Neural progenitor cell (in vitro differentiated cells): ENCODE results near the gene CISD3. TPM values are rescaled to one million over a fixed set of nuclear protein-coding genes. Genes with fewer than 3 reads are reported as not detected.

Experiments used
- DNase-seq: peaks from one replicate; pipeline ENCODE4 v3.0.0-alpha.2; 2016; ENCODE audit warnings: low spot score
- H2AFZ ChIP-seq: fragments of 200-600 bp; sonication (generic); replicated peaks from 2 replicates; pipeline ENCODE4 v1.6.1; 2016; ENCODE audit warnings: antibody characterized with exemption
- H3F3A ChIP-seq: fragments of 200-600 bp; sonication (generic); 2 replicates; pipeline ENCODE4 v1.6.1; 2016; ENCODE audit warnings: antibody characterized with exemption, low read depth
- H3K27ac ChIP-seq: fragments of 200-600 bp; sonication (generic); 2 replicates; pipeline ENCODE4 v1.5.1; 2016; ENCODE audit warnings: mild to moderate bottlenecking
- H3K27me3 ChIP-seq: fragments of 200-600 bp; sonication (generic); 2 replicates; pipeline ENCODE4 v1.6.1; 2016; ENCODE audit warnings: mild to moderate bottlenecking, moderate library complexity
- H3K36me3 ChIP-seq: fragments of 200-600 bp; sonication (generic); 2 replicates; pipeline ENCODE4 v1.5.1; 2016
- H3K4me1 ChIP-seq: fragments of 200-600 bp; sonication (generic); 2 replicates; pipeline ENCODE4 v1.6.1; 2016; ENCODE audit warnings: mixed run types
- H3K4me2 ChIP-seq: fragments of 200-600 bp; sonication (generic); 2 replicates; pipeline ENCODE4 v1.6.1; 2016
- H3K4me3 ChIP-seq: fragments of 200-600 bp; sonication (generic); 2 replicates; pipeline ENCODE4 v1.5.1; 2016
- H3K79me2 ChIP-seq: fragments of 200-600 bp; sonication (generic); 2 replicates; pipeline ENCODE4 v1.6.1; 2016; ENCODE audit warnings: low read depth
- H3K9ac ChIP-seq: fragments of 200-600 bp; sonication (generic); 2 replicates; pipeline ENCODE4 v1.6.1; 2016
- H3K9me3 ChIP-seq: fragments of 200-600 bp; sonication (generic); 2 replicates; pipeline ENCODE4 v1.5.1; 2016; ENCODE audit warnings: low read depth
- H4K20me1 ChIP-seq: fragments of 200-600 bp; sonication (generic); 2 replicates; pipeline ENCODE4 v1.6.1; 2016; ENCODE audit warnings: low read depth
- H3K27ac Mint-ChIP-seq: 3 replicates; pipeline ENCODE4 v1.8.0; 2021; ENCODE audit warnings: mixed read lengths
- H3K27me3 Mint-ChIP-seq: 2 replicates; pipeline ENCODE4 v1.8.0; 2022; ENCODE audit warnings: low read depth, mild to moderate bottlenecking, inconsistent platforms, moderate library complexity, mixed read lengths; ENCODE audit not compliant: insufficient read depth
- H3K36me3 Mint-ChIP-seq: 3 replicates; pipeline ENCODE4 v1.8.0; 2021; ENCODE audit warnings: mixed read lengths
- H3K4me1 Mint-ChIP-seq: 3 replicates; pipeline ENCODE4 v1.8.0; 2021; ENCODE audit warnings: mixed read lengths
- H3K4me3 Mint-ChIP-seq: 3 replicates; pipeline ENCODE4 v1.8.0; 2021; ENCODE audit warnings: mild to moderate bottlenecking, moderate library complexity, mixed read lengths
- H3K9me3 Mint-ChIP-seq: 3 replicates; pipeline ENCODE4 v1.8.0; 2020; ENCODE audit warnings: mixed read lengths
- EZH2 ChIP-seq: fragments of 200-600 bp; sonication (generic); IDR thresholded peaks from 2 replicates; pipeline ENCODE4 v1.6.1; 2017; ENCODE audit warnings: antibody characterized with exemption, mild to moderate bottlenecking, moderate library complexity
- EZH2phosphoT487 ChIP-seq: fragments of 200-600 bp; sonication (generic); IDR thresholded peaks from 2 replicates; pipeline ENCODE4 v1.6.1; 2017; ENCODE audit warnings: antibody characterized with exemption
- total RNA-seq: library from RNA; depleted of rRNA; stranded (reverse); fragments of >200 nt; gene quantifications from 2 replicates; pipeline ENCODE4 v1.2.3, GENCODE V29; 2015; ENCODE audit warnings: low replicate concordance
- TF ChIP-seq, protein P1 (sequence below): fragments of 200-600 bp; sonication (generic); IDR thresholded peaks from 2 replicates; pipeline ENCODE4 v1.5.1; 2017; ENCODE audit warnings: antibody characterized with exemption, mild to moderate bottlenecking

CISD3 gene
- total RNA-seq, 1 donor from 2014 or later, result 0.60 TPM

DNA sequence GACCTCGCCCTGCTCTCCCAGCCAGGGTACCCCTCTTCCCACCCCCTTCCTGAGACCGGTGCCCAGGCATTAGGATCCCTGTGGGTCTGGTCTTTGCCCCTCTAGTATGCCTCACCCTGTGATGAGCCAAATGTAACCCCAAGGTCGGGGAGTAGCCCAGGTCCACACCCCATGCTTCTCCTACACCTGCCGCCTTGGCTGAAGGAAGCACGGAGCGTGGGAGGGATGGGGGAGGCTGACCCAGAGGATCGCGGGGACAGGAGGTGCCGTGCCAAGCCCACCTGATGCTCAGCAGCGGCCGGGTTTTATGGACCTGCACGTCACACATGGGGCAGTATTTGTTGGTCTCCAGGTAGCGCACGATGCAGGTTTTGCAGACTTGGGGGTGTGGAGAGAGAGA, 9.2 kb downstream of the CISD3 start:
- peaks cover 11% of the 10 kb centered on the region for H3K36me3 Mint-ChIP-seq

DNA sequence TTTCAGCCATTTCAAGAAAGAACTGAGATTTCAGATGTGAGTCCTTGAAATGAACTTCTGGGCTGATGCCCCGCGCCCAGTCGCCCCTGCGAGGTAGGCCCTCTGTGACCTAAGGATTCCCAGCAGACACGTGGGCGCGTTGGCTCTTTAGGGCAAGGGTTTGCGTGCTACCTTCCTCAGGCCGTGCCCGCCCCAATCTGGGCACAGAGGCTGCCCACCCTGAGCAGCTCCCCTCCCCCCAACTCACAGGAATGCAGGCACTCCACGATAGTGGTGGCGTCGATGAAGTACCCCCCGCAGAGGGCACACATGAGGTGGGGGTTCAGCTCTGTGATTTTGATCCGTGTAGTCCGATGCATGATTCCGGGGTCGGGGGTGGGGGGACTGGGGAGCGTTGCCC, 9.9 kb downstream of the CISD3 start:
- Mint-ChIP-seq H3K9me3 (no peaks in the 10 kb centered on the region), H3K27me3 (peaks cover 8% of the 10 kb centered on the region), H3K4me3 (no peak overlapping the region), H3K27ac (no peak overlapping the region), H3K4me1 (peaks cover 37% of the 10 kb centered on the region), H3K36me3 (peaks cover 14% of the 10 kb centered on the region)
- H3K4me3 ChIP-seq, result no peak overlapping the region
- H3K27me3 ChIP-seq, result no peaks in the 10 kb centered on the region
- H3K27ac ChIP-seq, result no peak overlapping the region
- H2AFZ ChIP-seq, result no peak overlapping the region
- no peaks in the 10 kb centered on the region for H3K36me3 ChIP-seq
- peaks cover 27% of the 10 kb centered on the region for H3F3A ChIP-seq
- peaks cover 10% of the 10 kb centered on the region for H3K4me1 ChIP-seq
- no peak overlapping the region for H3K9ac ChIP-seq
- TF ChIP-seq EZH2phosphoT487 (no peak), EZH2 (no peak)
- TF ChIP-seq, protein P1, sequence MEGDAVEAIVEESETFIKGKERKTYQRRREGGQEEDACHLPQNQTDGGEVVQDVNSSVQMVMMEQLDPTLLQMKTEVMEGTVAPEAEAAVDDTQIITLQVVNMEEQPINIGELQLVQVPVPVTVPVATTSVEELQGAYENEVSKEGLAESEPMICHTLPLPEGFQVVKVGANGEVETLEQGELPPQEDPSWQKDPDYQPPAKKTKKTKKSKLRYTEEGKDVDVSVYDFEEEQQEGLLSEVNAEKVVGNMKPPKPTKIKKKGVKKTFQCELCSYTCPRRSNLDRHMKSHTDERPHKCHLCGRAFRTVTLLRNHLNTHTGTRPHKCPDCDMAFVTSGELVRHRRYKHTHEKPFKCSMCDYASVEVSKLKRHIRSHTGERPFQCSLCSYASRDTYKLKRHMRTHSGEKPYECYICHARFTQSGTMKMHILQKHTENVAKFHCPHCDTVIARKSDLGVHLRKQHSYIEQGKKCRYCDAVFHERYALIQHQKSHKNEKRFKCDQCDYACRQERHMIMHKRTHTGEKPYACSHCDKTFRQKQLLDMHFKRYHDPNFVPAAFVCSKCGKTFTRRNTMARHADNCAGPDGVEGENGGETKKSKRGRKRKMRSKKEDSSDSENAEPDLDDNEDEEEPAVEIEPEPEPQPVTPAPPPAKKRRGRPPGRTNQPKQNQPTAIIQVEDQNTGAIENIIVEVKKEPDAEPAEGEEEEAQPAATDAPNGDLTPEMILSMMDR, result no peak
- H3K9me3 ChIP-seq, result no peaks in the 10 kb centered on the region
- H3K4me2 ChIP-seq, result no peak overlapping the region
- H3K79me2 ChIP-seq, result peaks cover 64% of the 10 kb centered on the region
- peaks cover 94% of the 10 kb centered on the region for H4K20me1 ChIP-seq
- DNase-seq, result no peak

More for the DNA sequence above, 9.2 kb downstream of the CISD3 start:
- no peak overlapping the region for H3K27ac Mint-ChIP-seq
- H3K27me3 Mint-ChIP-seq, result peaks cover 6% of the 10 kb centered on the region
- Histone ChIP-seq H3K4me3 (no peak overlapping the region), H4K20me1 (peaks cover 94% of the 10 kb centered on the region), H3K9ac (no peak overlapping the region), H3K79me2 (peaks cover 57% of the 10 kb centered on the region), H3K27ac (no peak overlapping the region), H3K4me1 (peaks cover 9% of the 10 kb centered on the region), H2AFZ (no peak overlapping the region), H3K27me3 (no peaks in the 10 kb centered on the region), H3K9me3 (no peaks in the 10 kb centered on the region), H3K36me3 (no peaks in the 10 kb centered on the region), H3K4me2 (no peak overlapping the region), H3F3A (peaks cover 30% of the 10 kb centered on the region)
- H3K4me3 Mint-ChIP-seq, result no peak overlapping the region
- no peak for DNase-seq
- peaks cover 36% of the 10 kb centered on the region for H3K4me1 Mint-ChIP-seq
- TF ChIP-seq, protein P1, result no peak
- TF ChIP-seq EZH2phosphoT487 (no peak), EZH2 (no peak)
- H3K9me3 Mint-ChIP-seq, result no peaks in the 10 kb centered on the region

DNA sequence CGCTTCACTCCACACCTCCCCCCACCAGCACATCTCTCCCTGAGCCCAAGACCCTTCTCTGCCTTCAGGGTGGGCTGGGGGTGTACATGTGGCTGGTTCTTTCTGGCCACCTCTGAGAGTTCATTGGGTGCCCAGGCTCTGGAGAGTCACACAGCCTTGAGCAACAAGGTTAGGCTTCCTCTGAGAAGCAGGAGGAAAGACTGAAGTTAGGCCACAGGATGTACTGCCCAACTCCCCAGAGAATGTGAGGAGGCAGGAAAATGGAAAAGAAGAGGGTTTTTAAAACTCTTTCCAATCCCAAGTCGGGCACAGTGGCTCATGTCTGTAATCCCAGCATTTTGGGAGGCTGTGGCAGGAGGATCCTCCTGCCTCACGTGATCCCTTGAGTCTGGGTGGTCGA, 10.7 kb downstream of the CISD3 start:
- H4K20me1 ChIP-seq, result peaks cover 95% of the 10 kb centered on the region

More for the DNA sequence above, 10.7 kb downstream of the CISD3 start:
- no peak overlapping the region for H3K4me3 ChIP-seq
- H3K9me3 ChIP-seq, result no peaks in the 10 kb centered on the region
- H3K36me3 ChIP-seq, result no peaks in the 10 kb centered on the region
- peaks cover 22% of the 10 kb centered on the region for H3F3A ChIP-seq
- no peaks in the 10 kb centered on the region for H3K27me3 ChIP-seq
- no peak overlapping the region for H3K4me3 Mint-ChIP-seq
- no peak overlapping the region for H3K9ac ChIP-seq
- peaks cover 12% of the 10 kb centered on the region for H3K36me3 Mint-ChIP-seq
- peaks cover 8% of the 10 kb centered on the region for H3K27me3 Mint-ChIP-seq
- no peak overlapping the region for H3K4me2 ChIP-seq
- H3K27ac ChIP-seq, result no peak overlapping the region
- no peaks in the 10 kb centered on the region for H3K9me3 Mint-ChIP-seq
- TF ChIP-seq, protein P1, result no peak
- TF ChIP-seq EZH2 (no peak), EZH2phosphoT487 (no peak)
- H3K27ac Mint-ChIP-seq, result no peak overlapping the region
- peaks cover 72% of the 10 kb centered on the region for H3K79me2 ChIP-seq
- DNase-seq, result no peak
- H2AFZ ChIP-seq, result no peak overlapping the region
- H3K4me1 Mint-ChIP-seq, result peaks cover 44% of the 10 kb centered on the region
- peaks cover 10% of the 10 kb centered on the region for H3K4me1 ChIP-seq
